Panc1 (cell line): Measurements from ENCODE around the gene ZNF622. TPM values are rescaled to one million over a fixed set of nuclear protein-coding genes. Genes with fewer than 3 reads are reported as not detected.
"Not testable (repeated sequence)": the region's sequence is repeated elsewhere in the genome, so short reads cannot be mapped to it uniquely, and the experiment has no call there.

Experiments used
- ATAC-seq: fragments of 200-7000 bp; cut with Tn5 transposase; 2 replicates; pipeline ENCODE4 v1.9.1; 2020; ENCODE audit warnings: mild to moderate bottlenecking, moderate library complexity
- BruUV-seq: library from RNA; stranded (reverse); fragments of 400-500 nt; replicated peaks from 2 replicates; lab custom pipeline; 2021; lab: Mats Ljungman, UMichigan
- CTCF ChIA-PET: fragments of 300-600 bp; sonication (Branson Sonifier 250); formaldehyde crosslinking; loops from one replicate; lab custom pipeline; 2022; ENCODE audit warnings: antibody characterized with exemption; lab: Charles Lee
- POLR2A ChIA-PET: fragments of 300-600 bp; sonication (Branson Sonifier 250); formaldehyde crosslinking; loops from one replicate; lab custom pipeline; 2022; ENCODE audit warnings: antibody characterized with exemption; lab: Charles Lee
- DNase-seq: peaks from one replicate; pipeline ENCODE4 v3.0.0-alpha.2; 2010; ENCODE audit warnings: low read depth, low spot score
- H3K27ac ChIP-seq: 2 replicates; pipeline ENCODE4 v1.5.1; 2011; ENCODE audit warnings: mild to moderate bottlenecking, low read length, inconsistent platforms
- H3K27me3 ChIP-seq: fragments of 200-500 bp; sonication (Bioruptor generic); 2 replicates; pipeline ENCODE4 v1.6.0; 2014; ENCODE audit warnings: low read length, inconsistent platforms; ENCODE audit not compliant: control insufficient read depth, insufficient read depth
- H3K36me3 ChIP-seq: fragments of 200-500 bp; sonication (Bioruptor generic); 2 replicates; pipeline ENCODE4 v1.5.1; 2014; ENCODE audit warnings: inconsistent platforms, mild to moderate bottlenecking, low read length, moderate library complexity; ENCODE audit not compliant: control insufficient read depth, insufficient read depth
- H3K4me1 ChIP-seq: 2 replicates; pipeline ENCODE4 v1.5.1; 2011; ENCODE audit warnings: inconsistent platforms, mild to moderate bottlenecking, low read length, moderate library complexity; ENCODE audit not compliant: control insufficient read depth, insufficient read depth
- H3K4me3 ChIP-seq, 2 experiments: 2 replicates each; pipeline ENCODE4 v1.5.1; 2011 to 2012; ENCODE audit warnings: low read depth in 2 of 2, low read length in 2 of 2, mild to moderate bottlenecking in 2 of 2, inconsistent platforms in 1 of 2, moderate library complexity in 1 of 2
- H3K9me3 ChIP-seq: fragments of 200-500 bp; sonication (Bioruptor generic); 2 replicates; pipeline ENCODE4 v1.5.1; 2014; ENCODE audit warnings: low read depth, mild to moderate bottlenecking, inconsistent platforms, low read length, moderate library complexity; ENCODE audit not compliant: control insufficient read depth, insufficient read depth
- POLR2AphosphoS5 ChIP-seq: IDR thresholded peaks from 2 replicates; pipeline ENCODE4 v1.6.1; 2012; ENCODE audit warnings: mild to moderate bottlenecking, low read depth, low read length, moderate library complexity
- SIN3A ChIP-seq: IDR thresholded peaks from 2 replicates; pipeline ENCODE4 v1.6.1; 2012; ENCODE audit warnings: low read depth, mild to moderate bottlenecking, low read length, moderate library complexity, borderline replicate concordance; ENCODE audit not compliant: insufficient read depth
- TCF7L2 ChIP-seq: IDR thresholded peaks from 2 replicates; pipeline ENCODE4 v1.6.1; 2011; ENCODE audit warnings: mild to moderate bottlenecking, low read depth, low read length, inconsistent platforms
- in situ Hi-C: cut with HindIII; loops from 2 replicates; pipeline ENCODE4 v1.10.0; 2016; ENCODE audit warnings: low sequenced_read_pairs, low pct_unique_long_range_greater_than_20kb
- intact Hi-C: fragments of 100-400 bp; cut with micrococcal nuclease; formaldehyde crosslinking; loops from one replicate; pipeline ENCODE4 v1.10.0; 2022; ENCODE audit not compliant: unreplicated experiment
- total RNA-seq: library from RNA; stranded (reverse); gene quantifications from one replicate; pipeline ENCODE4 v1.2.1, GENCODE V29; 2021; ENCODE audit not compliant: unreplicated experiment
- TF ChIP-seq, protein P1 (sequence below): fragments of 450-650 bp; IDR thresholded peaks from 2 replicates; pipeline ENCODE4 v1.5.1; 2017; ENCODE audit warnings: mild to moderate bottlenecking
- TF ChIP-seq, protein P2 (sequence below), 2 experiments: IDR thresholded peaks; 2 replicates each; pipeline ENCODE4 v1.6.1; 2011 to 2012; ENCODE audit warnings: low read depth in 2 of 2, control low read depth in 1 of 2, low read length in 1 of 2, mild to moderate bottlenecking in 1 of 2, moderate library complexity in 1 of 2; ENCODE audit not compliant: insufficient read depth in 1 of 2

The ZNF622 gene
- total RNA-seq, 1 experiment from 2014 or later = 29.3 TPM

DNA sequence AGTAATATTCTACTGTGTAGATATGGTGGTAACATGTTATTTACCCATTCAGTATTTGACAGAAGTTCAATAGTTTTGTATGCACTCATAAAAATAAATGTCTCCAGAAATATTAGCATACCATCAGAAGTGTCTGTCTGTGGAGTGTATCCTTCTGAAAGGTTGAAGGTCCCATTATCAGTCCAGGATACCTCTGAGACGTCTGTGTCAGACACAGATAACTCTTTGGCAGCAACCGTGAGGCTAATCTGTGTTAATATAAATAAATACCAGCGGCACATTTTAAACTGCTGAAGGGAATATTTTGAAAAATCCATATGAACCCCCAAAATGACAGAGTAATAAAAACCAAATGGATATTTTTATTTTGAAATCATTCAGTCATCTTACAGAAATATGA, 11.9 kb upstream of the ZNF622 start:
- in situ Hi-C loops = no loop called here
- no TSS peak for BruUV-seq
- CTCF ChIA-PET = no interaction called here

DNA sequence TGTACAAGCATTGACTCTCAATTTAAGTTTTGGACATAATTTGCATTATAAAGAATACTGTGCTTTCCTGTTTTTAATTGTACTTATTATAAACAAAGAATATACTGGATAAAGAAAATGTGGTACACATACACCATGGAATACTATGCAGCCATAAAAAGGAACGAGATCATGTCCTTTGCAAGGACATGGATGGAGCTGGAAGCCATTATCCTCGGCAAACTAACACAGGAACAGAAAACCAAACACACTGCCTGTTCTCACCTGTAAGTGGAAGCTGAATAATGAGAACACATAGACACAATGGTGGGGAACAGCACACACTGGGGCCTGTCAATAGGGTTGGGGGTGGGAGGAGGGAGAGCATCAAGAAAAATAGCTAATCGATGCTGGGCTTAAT, 10.8 kb upstream of the ZNF622 start:
- H3K27ac ChIP-seq, DNase-seq, H3K27me3 ChIP-seq, CTCF ChIA-PET, H3K4me1 ChIP-seq, H3K36me3 ChIP-seq, H3K9me3 ChIP-seq, in situ Hi-C loops, intact Hi-C loops, POLR2A ChIA-PET, ATAC-seq, BruUV-seq, H3K4me3 ChIP-seq: not testable (repeated sequence)

More for the DNA sequence above, 11.9 kb upstream of the ZNF622 start:
- ATAC-seq (no peak), DNase-seq (no peak)
- H3K36me3 ChIP-seq = no peaks in the 10 kb centered on the region
- H3K27me3 ChIP-seq = 0 out of 2 replicates have a peak, but pooled peaks cover 2% of the 10 kb centered on the region
- no peaks in the 10 kb centered on the region for H3K4me1 ChIP-seq
- H3K27ac ChIP-seq = no peak overlapping the region
- no peak overlapping the region for H3K4me3 ChIP-seq
- intact Hi-C loops = no loop called here
- no peaks in the 10 kb centered on the region for H3K9me3 ChIP-seq
- TF ChIP-seq TCF7L2 (no peak), POLR2AphosphoS5 (no peak), SIN3A (no peak)
- TF ChIP-seq, protein P1, sequence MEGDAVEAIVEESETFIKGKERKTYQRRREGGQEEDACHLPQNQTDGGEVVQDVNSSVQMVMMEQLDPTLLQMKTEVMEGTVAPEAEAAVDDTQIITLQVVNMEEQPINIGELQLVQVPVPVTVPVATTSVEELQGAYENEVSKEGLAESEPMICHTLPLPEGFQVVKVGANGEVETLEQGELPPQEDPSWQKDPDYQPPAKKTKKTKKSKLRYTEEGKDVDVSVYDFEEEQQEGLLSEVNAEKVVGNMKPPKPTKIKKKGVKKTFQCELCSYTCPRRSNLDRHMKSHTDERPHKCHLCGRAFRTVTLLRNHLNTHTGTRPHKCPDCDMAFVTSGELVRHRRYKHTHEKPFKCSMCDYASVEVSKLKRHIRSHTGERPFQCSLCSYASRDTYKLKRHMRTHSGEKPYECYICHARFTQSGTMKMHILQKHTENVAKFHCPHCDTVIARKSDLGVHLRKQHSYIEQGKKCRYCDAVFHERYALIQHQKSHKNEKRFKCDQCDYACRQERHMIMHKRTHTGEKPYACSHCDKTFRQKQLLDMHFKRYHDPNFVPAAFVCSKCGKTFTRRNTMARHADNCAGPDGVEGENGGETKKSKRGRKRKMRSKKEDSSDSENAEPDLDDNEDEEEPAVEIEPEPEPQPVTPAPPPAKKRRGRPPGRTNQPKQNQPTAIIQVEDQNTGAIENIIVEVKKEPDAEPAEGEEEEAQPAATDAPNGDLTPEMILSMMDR = no peak
- TF ChIP-seq, protein P2, sequence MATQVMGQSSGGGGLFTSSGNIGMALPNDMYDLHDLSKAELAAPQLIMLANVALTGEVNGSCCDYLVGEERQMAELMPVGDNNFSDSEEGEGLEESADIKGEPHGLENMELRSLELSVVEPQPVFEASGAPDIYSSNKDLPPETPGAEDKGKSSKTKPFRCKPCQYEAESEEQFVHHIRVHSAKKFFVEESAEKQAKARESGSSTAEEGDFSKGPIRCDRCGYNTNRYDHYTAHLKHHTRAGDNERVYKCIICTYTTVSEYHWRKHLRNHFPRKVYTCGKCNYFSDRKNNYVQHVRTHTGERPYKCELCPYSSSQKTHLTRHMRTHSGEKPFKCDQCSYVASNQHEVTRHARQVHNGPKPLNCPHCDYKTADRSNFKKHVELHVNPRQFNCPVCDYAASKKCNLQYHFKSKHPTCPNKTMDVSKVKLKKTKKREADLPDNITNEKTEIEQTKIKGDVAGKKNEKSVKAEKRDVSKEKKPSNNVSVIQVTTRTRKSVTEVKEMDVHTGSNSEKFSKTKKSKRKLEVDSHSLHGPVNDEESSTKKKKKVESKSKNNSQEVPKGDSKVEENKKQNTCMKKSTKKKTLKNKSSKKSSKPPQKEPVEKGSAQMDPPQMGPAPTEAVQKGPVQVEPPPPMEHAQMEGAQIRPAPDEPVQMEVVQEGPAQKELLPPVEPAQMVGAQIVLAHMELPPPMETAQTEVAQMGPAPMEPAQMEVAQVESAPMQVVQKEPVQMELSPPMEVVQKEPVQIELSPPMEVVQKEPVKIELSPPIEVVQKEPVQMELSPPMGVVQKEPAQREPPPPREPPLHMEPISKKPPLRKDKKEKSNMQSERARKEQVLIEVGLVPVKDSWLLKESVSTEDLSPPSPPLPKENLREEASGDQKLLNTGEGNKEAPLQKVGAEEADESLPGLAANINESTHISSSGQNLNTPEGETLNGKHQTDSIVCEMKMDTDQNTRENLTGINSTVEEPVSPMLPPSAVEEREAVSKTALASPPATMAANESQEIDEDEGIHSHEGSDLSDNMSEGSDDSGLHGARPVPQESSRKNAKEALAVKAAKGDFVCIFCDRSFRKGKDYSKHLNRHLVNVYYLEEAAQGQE (IDR thresholded peaks at IDR 0.05; ENCODE audit: insufficient read depth in 1 of 2, low read depth in 2 of 2, low read length in 1 of 2) = no peak
- POLR2A ChIA-PET = interaction anchor here (0.5 kb wide), 1 partner anchor 14 kb away, joined by 3 read pairs; no protein-coding TSS in a partner anchor

DNA sequence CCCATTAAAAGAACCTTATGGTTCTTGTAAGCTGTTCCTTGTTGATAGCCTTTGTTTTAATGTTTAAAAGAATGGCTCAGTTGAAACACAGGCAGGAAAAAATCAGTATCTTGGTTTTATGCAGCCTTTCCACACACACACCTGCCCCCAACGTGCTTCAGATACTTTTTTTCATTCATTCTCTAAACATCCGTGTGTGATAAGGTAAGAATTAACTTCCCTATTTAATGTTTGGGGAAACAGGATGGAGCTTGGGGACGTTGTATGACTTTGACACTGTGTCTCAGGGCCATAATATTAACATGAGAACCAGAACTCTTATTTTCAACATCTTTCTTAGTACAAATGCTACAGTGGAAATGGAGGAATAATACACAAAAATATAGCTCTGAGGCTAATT, 5.8 kb upstream of the ZNF622 start:
- POLR2A ChIA-PET = no interaction called here
- no peak overlapping the region for H3K4me3 ChIP-seq
- peaks cover 9% of the 10 kb centered on the region for H3K4me1 ChIP-seq
- no TSS peak for BruUV-seq
- H3K27ac ChIP-seq = no peak overlapping the region
- in situ Hi-C loops = no loop called here
- CTCF ChIA-PET = interaction anchor here (0.6 kb wide), 1 partner anchor 43 kb away, joined by 3 read pairs; no protein-coding TSS in a partner anchor
- no peaks in the 10 kb centered on the region for H3K9me3 ChIP-seq
- DNase-seq (no peak), ATAC-seq (no peak)
- intact Hi-C loops = no loop called here
- no peak for TF ChIP-seq POLR2AphosphoS5
- TF ChIP-seq SIN3A = no peak
- TF ChIP-seq, protein P2 (IDR thresholded peaks at IDR 0.05; ENCODE audit: insufficient read depth in 1 of 2, low read depth in 2 of 2, low read length in 1 of 2) = no peak
- TF ChIP-seq, protein P1 = no peak
- TF ChIP-seq TCF7L2 = no peak
- no peaks in the 10 kb centered on the region for H3K27me3 ChIP-seq
- no peaks in the 10 kb centered on the region for H3K36me3 ChIP-seq
